Middle frontal gyrus (tissue), 1 donor: Measurements from ENCODE around the gene FOXD3.

ENCODE experiments used
- DNase-seq: peaks from one replicate; pipeline ENCODE4 v3.0.0-alpha.2; 2015; ENCODE audit warnings: low spot score; ENCODE audit errors: extremely low spot score

The FOXD3 gene

DNA sequence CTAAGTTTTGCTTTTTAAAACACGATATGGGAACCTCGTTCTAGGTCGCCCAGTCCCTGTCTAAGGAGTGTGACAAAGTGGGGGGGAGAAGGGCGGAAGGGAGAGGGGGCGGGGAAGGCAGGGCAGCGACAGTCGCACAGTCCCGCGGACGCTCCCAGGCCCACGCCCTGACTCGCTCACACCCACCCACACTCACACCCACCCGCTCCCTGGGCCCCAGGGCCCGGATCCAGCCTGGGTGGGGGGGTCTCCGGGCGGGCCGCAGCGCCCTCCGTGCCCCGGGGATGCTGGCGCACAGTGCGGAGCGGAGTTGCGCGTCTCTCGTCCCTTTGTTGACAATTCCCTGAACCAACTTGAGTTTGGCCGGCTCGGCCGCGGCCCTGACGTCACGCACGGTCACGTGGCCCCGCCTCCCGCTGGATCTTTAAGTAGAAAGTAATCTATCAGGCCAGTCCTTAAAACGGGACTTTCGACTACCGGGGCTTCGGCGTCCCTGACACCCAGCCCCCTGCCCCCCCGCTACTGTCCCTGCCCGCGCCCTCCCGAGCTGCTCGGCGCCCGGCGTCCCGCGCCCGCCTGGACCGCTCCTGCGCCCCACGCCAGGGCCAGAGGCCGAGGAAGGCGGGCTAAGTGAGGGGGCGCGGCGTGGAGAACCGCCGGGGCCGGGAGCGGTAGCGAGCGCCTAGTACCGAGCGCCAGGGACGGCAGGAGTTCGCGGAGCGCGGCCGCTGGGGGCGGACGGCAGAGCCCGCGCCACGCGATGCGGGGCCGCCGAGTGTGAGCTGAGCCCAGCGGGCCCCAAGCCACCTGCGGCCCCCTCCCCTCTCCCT lies at the start of gene FOXD3:
FOXD3 (plus strand) TSS at position 454 of the 830 bp plus-strand sequence. CDS start 492 bp downstream, outside the sequence.
- no peak for DNase-seq

GRCh38 chr1:63272811-63273210 lies 49.6 kb upstream of the FOXD3 start:
- DNase-seq: no peak

- no peak for DNase-seq
These were observed 48.0 kb upstream of the FOXD3 start for GRCh38 chr1:63274371-63274770.

DNA sequence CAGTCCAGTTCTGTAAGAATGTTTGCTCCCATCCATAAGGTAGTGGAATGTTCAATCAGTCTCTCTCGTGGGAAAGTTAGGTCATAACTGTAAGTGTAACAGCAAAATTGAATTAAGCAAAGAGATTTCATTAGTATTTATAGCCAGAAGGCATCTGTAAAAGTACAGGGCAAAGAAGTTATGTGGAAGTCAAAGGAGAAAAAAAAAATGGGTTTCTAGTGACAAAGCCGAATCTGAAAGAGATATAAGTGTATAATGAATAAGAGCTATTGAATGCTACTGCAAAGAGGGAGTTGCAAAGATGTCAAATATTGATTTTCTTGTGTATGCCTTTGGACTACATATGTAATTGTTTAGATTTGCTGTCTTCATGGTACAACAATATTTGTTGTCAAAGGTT lies 47.4 kb upstream of the FOXD3 start:
- DNase-seq: no peak

GRCh38 chr1:63276624-63277023 lies 45.7 kb upstream of the FOXD3 start:
- no peak for DNase-seq

- no peak for DNase-seq
These were observed 44.9 kb upstream of the FOXD3 start for GRCh38 chr1:63277195-63278192.

DNA sequence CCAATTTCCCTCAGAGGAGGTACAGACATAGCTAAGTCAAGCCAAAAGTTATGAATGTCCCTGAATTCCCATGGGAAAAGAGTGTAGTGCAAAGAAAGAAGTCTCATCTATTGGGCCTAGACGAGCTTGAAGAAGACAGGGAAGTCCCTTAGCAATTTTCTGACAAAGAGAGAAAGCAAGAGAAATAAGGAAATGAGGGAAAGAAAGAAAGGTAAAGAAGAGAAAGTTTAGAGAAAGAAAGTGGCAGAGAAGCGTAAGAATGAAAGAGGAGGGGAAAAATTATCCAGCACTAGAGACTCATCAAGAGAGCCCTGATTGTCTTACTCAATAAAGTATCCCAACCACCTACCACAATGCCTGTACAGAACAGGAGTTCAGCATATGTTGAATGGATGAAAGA lies 40.6 kb upstream of the FOXD3 start:
- DNase-seq: no peak

DNA sequence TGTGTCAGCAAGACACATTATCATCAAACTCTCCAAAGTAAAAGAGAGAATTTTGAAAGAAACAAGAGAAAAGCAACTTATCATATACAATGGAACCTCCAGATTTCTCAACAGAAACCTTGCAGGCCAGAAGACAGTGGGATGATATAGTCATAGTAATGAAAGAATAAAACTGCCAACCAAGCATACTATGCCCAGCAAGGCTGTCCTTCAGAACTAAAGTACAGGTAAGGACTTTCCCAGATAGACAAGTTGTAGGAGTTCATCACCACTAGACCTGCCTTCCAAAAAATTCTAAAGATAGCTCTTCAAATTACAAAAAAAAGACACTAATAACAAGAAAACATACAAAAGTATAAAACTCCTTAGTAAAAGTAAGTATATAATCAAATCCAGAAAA lies 33.2 kb upstream of the FOXD3 start:
- DNase-seq: no peak

DNA sequence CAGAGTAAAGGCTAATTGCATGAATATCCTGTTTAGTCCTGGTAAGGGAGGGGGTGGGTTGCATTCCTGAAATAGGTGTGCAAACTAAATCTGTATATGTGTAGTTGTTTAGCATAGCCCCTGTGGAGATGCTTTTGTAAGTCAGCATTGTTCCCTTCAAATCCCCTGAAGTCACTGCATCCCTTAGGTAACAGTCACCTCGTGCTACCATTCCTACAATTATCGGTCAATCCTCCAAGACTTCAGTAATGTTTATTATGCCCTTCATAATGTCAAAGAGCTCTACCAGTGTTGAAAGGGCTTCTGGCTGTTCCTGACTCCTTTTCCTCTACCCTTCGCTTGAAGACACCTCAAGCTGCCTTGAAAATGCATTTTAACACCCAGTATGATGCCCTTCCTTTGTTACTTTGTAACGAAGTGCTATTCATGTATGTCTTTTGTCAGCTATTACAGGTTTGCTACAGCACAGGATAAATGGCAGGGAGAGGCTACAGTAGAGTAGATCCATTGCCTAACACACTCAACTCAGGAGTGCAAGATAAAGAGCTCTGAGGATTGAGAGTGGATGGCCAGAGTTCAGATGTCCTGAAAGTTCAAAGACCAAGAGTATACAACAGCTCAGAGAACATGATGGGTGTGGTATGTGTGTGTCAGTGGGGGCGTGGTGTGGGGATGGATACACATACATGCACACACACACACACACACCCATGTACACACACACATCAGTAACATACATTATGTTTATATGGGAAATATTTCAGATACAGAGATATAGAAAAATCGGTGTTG lies 27.4 kb upstream of the FOXD3 start:
- DNase-seq: no peak

DNA sequence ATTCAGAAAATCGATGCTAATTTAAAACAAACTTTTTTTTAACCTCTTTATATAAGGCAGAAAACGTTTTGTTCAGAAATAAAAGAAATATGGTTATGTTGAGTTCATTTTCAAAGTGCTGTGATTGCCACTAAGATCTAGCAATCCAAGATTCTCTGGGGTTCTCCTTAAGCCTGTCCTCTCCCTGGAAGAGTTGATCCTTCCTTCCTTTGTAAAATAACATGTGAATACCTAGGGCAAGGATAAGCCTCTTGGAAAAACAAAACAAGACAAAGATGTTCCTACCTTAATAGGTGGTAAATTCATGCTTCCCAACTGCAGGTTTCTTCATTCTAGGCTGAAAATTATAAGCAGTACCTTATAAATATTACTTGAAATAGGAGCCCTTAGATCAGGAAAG lies 18.0 kb upstream of the FOXD3 start:
- no peak for DNase-seq

- no peak for DNase-seq
These were observed 17.3 kb upstream of the FOXD3 start for GRCh38 chr1:63305043-63305442.

DNA sequence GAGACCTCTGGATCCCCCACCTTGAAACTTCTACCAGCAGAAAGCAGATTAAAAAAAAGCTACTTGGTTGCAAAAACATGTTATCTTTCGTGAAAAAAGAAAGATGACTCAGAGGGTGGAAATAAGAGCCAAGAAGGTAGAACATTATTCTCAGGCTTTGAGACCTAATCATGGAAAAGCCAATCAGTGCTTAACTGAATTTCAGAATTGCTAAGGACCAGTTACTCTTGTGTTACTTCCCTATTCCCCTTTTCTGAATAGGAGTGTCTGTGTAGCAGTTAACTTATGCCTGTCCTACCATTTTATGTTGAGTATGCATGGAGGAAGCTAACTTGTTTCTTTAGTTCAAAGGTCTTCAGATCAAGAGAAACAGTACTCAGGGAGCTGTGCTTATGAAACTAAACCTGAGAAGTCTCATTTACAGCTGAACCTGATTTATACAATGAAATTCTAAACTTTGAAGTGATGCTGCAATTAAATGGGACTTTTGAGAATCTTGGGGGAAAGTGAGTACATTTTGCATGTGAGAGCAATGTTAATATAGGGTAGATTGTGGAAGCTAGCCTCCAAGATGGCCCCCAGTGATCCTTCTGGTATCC lies 15.1 kb upstream of the FOXD3 start:
- DNase-seq: no peak

GRCh38 chr1:63316598-63316983 lies 5.8 kb upstream of the FOXD3 start:
- DNase-seq: no peak

DNA sequence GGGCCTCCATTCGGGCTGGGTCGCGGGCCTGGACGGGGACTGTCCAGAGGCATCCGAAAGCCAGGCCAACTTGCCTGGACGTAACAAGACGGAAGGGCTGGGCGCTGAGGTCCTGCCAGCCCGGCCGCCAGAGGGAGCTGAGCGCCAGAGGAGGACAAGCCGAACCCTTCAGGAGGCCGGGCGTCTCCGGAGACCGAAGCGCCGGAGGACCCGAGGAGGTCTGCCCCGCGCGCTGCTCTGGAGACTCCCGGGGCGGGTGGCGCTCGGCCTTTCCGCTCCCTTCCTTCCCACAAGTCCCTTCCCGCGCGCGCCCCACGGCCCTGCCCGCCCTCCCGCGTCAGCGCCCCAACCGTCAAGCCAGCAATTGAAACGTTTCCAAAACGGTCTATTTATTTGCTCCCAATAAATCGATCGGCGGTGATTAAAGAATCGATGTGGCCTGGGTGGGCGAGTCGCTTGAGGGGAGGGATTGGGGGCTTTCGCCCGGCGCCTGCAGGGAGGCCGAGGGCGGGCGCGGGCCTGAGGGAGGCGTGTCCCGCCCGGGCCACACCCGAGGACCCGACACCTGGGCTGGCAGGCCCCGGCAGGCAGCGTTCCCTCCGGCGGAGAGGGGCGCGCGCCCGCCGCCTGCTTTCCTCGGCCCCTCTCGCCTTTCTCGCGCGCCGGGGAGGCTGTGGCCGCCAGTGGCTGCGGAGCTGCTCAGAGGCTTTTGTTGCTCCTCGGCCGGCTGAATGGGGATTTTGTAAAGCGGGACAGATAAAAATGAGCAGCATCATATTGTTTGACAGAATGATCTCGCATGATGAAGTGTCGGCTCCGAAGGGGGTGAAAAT lies 5.2 kb upstream of the FOXD3 start:
- DNase-seq: no peak

DNA sequence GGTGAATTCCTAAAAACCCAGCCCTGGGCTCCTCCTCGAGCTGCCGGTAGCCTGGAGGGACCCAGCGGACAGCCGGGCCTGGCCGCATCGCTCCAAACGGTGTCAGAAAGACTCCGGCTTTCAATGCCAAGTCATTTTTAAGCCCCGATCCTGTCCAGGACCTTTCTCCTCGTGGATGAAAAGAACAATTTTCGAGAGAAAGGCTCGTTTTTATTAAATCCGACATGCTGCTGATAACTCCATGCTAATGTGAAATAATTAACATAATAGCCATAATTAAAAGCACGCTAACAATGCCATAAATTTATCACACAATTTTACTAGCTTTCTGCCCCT lies 4.6 kb upstream of the FOXD3 start:
- no peak for DNase-seq

GRCh38 chr1:63318201-63318979 lies 4.0 kb upstream of the FOXD3 start:
- DNase-seq: no peak

GRCh38 chr1:63319046-63320021 lies 3.0 kb upstream of the FOXD3 start:
- DNase-seq: no peak

DNA sequence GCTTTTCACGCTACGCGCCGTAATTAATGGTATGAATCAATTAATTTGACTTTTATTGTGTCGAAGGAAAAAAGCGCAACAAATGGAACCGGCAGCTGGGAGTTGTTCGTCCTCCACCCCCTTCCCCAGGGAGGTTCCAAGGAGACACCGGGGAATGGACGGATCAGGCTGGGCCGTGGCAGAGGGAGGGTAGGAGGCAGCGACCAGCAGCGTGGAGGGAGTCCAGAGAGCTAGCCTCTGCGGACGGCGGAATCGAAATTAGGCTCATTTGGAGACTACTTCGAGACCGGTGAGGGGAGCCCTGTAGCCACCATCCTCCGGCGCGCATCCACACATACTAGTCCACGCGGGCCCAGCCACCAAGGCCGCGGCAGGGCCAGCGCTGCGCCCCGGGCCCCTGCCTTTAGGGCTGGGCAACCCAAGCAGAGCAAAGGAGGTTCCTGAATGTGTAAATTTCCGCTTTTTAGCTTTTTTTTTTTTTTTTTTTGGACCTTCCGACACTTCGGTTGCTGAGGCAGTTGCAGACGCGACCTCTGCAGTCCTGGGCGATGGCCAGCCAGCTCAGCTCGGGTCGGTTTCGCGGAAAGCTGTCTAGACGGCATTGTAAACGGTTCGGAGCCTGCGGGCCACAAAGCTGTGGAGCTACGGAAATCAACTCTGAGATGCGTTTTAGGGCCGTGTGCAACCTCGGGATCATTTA lies 2.2 kb upstream of the FOXD3 start:
- DNase-seq: no peak
